ENCODE data around the gene CHGA. TPM values are rescaled to one million over a fixed set of nuclear protein-coding genes. Genes with fewer than 3 reads are reported as not detected.

The CHGA gene
- polyA plus RNA-seq, 2 of the 4 experiments (the other 2 are of a cell fraction) = 0.32 to 0.70 TPM

DNA sequence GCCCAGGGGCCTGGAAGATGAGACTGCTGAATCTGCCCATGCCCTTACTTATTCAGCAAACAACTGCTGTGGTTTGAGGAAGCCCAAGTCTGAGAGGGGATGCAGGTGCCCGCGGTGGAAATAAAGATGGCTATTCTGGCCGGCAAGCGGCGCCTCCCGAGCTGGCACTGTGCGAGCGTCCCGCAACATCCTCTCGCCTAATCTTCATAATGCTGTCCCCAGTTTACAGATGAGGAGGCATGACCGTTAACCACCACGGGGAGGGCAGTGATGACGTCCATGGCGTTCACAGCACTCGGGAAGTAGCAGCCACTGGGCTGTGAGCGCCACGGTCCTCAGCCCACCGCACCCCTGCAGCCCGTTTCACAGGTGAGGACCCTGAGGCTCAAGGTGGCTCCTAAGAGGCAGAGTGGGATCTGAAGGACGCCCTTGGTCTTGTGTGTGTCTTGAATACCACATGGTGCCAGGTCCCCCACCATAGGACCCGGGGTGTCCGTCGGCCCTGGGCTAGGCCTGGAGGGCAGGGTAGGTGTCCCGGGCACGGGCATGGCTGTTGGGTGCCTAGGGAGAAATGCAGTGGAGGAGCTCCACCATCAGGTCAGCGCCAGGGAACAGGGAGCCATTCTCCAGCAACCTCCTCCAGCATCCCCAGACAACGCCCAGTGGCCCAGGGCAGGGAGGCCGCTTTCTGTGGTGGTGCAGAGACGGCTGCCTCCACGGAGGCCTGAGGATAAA is 20.2 kb downstream of the CHGA start:
- FAIRE-seq (no peak), DNase-seq (ENCODE audit: low read depth in 1 of 2, low spot score in 1 of 2) (no peak), ATAC-seq (no peak)
- Histone ChIP-seq H3K4me2 (no peak overlapping the region), H3K4me3 (no peak overlapping the region), H3K27ac (no peak overlapping the region), H3K9me3 (no peaks in the 10 kb centered on the region), H3K4me1 (peaks cover 22% of the 10 kb centered on the region)
- no peak for TF ChIP-seq FOSB (CRISPR knock-in tag; IDR thresholded peaks at IDR 0.05)
- TF ChIP-seq CEBPB (IDR thresholded peaks at IDR 0.05) = no peak
- TF ChIP-seq, protein P1, sequence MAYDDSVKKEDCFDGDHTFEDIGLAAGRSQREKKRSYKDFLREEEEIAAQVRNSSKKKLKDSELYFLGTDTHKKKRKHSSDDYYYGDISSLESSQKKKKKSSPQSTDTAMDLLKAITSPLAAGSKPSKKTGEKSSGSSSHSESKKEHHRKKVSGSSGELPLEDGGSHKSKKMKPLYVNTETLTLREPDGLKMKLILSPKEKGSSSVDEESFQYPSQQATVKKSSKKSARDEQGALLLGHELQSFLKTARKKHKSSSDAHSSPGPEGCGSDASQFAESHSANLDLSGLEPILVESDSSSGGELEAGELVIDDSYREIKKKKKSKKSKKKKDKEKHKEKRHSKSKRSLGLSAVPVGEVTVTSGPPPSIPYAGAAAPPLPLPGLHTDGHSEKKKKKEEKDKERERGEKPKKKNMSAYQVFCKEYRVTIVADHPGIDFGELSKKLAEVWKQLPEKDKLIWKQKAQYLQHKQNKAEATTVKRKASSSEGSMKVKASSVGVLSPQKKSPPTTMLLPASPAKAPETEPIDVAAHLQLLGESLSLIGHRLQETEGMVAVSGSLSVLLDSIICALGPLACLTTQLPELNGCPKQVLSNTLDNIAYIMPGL (CRISPR knock-in tag; IDR thresholded peaks at IDR 0.05; ENCODE audit: borderline replicate concordance) = no peak
- TF ChIP-seq RFX5 (IDR thresholded peaks at IDR 0.05) = no peak
- TF ChIP-seq, protein P2, sequence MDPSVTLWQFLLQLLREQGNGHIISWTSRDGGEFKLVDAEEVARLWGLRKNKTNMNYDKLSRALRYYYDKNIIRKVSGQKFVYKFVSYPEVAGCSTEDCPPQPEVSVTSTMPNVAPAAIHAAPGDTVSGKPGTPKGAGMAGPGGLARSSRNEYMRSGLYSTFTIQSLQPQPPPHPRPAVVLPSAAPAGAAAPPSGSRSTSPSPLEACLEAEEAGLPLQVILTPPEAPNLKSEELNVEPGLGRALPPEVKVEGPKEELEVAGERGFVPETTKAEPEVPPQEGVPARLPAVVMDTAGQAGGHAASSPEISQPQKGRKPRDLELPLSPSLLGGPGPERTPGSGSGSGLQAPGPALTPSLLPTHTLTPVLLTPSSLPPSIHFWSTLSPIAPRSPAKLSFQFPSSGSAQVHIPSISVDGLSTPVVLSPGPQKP (IDR thresholded peaks at IDR 0.05; ENCODE audit: low read depth, low read length) = no peak
- no peak for TF ChIP-seq POLR2A (IDR thresholded peaks at IDR 0.05; ENCODE audit: low read length)
- no peak for TF ChIP-seq CBX8 (IDR thresholded peaks at IDR 0.05)
- TF ChIP-seq, protein P3, sequence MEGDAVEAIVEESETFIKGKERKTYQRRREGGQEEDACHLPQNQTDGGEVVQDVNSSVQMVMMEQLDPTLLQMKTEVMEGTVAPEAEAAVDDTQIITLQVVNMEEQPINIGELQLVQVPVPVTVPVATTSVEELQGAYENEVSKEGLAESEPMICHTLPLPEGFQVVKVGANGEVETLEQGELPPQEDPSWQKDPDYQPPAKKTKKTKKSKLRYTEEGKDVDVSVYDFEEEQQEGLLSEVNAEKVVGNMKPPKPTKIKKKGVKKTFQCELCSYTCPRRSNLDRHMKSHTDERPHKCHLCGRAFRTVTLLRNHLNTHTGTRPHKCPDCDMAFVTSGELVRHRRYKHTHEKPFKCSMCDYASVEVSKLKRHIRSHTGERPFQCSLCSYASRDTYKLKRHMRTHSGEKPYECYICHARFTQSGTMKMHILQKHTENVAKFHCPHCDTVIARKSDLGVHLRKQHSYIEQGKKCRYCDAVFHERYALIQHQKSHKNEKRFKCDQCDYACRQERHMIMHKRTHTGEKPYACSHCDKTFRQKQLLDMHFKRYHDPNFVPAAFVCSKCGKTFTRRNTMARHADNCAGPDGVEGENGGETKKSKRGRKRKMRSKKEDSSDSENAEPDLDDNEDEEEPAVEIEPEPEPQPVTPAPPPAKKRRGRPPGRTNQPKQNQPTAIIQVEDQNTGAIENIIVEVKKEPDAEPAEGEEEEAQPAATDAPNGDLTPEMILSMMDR (IDR thresholded peaks at IDR 0.05) = no peak
- TF ChIP-seq JUN (IDR thresholded peaks at IDR 0.05) = no peak
- no peak for TF ChIP-seq RAD21 (conservative IDR thresholded peaks at IDR 0.05 in 1 of 2, IDR thresholded peaks at IDR 0.05 in 1 of 2)
- TF ChIP-seq TFCP2L1 (CRISPR knock-in tag; IDR thresholded peaks at IDR 0.05) = no peak
- TF ChIP-seq, protein P4, sequence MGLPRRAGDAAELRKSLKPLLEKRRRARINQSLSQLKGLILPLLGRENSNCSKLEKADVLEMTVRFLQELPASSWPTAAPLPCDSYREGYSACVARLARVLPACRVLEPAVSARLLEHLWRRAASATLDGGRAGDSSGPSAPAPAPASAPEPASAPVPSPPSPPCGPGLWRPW (IDR thresholded peaks at IDR 0.05) = no peak
- TF ChIP-seq ZSCAN20 (CRISPR knock-in tag; IDR thresholded peaks at IDR 0.05) = no peak
- TF ChIP-seq JUNB (IDR thresholded peaks at IDR 0.05) = no peak
- TF ChIP-seq KDM1A (IDR thresholded peaks at IDR 0.05; ENCODE audit: low read depth) = no peak
- TF ChIP-seq NR3C1 (IDR thresholded peaks at IDR 0.05) = no peak
- CTCF ChIA-PET = interaction anchor here (1.1 to 5.3 kb wide), 5 partner anchors 9 to 218 kb away, joined by 4 to 30 read pairs (median 6); no protein-coding TSS in a partner anchor
- WGBS (ENCODE audit: missing lambda C conversion rate) = 84% methylated on average over 17 of the region's 30 CpGs
- POLR2A ChIA-PET = no interaction called here

DNA sequence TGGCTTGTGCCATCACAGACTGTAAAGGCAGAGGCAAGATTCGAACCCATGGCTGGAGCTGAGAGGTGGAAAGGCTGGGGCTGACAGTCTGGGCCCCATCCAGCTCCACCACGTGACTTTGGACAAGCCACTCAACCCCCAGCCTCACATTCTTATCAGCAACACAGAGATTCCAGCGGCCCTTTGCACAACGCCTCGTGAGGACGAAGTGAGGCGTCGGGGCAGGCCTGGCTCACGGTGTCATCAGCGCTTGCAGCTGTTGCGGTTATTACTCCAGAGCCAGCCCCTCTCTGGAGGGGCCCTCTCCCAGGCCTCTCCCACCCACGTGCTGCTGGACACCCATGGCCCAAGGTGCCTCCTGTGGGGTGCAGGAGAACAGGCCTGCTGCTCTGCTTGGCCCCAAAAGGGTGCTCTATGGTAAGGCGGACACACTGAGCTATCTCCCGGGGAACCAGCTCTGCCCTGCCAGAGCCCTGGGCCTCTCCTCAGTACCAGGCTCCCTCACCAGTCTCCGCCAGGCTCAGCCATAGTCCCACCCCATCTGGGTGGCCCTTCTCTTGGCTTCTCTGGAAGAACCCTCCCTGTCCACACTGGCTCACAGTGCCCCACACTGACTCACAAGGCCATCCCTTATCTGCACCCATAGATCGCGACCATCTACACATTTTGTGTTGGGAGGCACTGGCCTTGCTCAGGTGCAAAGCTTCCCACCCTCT is 21.1 kb downstream of the CHGA start:
- no peak overlapping the region for H3K4me2 ChIP-seq
- H3K9me3 ChIP-seq = no peaks in the 10 kb centered on the region
- ATAC-seq (no peak), DNase-seq (ENCODE audit: low read depth in 1 of 2, low spot score in 1 of 2) (no peak), FAIRE-seq (no peak)
- H3K4me3 ChIP-seq = no peak overlapping the region
- peaks cover 20% of the 10 kb centered on the region for H3K4me1 ChIP-seq
- no peak overlapping the region for H3K27ac ChIP-seq
- CTCF ChIA-PET = interaction anchor here (1.0 to 5.3 kb wide), 5 partner anchors 8 to 169 kb away, joined by 4 to 30 read pairs (median 6); no protein-coding TSS in a partner anchor
- 89% methylated on average over 17 of the region's 17 CpGs for WGBS (ENCODE audit: missing lambda C conversion rate)
- TF ChIP-seq HEYL (CRISPR knock-in tag; IDR thresholded peaks at IDR 0.05) (no peak), CHD2 (IDR thresholded peaks at IDR 0.05; ENCODE audit: low read length, partially characterized antibody) (no peak), PHF8 (IDR thresholded peaks at IDR 0.05; ENCODE audit: borderline replicate concordance, low read depth) (no peak), CEBPB (IDR thresholded peaks at IDR 0.05) (no peak), BHLHE40 (IDR thresholded peaks at IDR 0.05; ENCODE audit: low read depth, low read length) (no peak), HOXB5 (CRISPR knock-in tag; IDR thresholded peaks at IDR 0.05) (no peak), GATA3 (IDR thresholded peaks at IDR 0.05; ENCODE audit: borderline replicate concordance) (no peak), POLR2A (IDR thresholded peaks at IDR 0.05; ENCODE audit: low read length) (no peak), EHF (CRISPR knock-in tag; IDR thresholded peaks at IDR 0.05) (no peak), FOSB (CRISPR knock-in tag; IDR thresholded peaks at IDR 0.05) (no peak), RARB (CRISPR knock-in tag; IDR thresholded peaks at IDR 0.05) (no peak), SREBF2 (IDR thresholded peaks at IDR 0.05) (no peak), JUN (IDR thresholded peaks at IDR 0.05) (no peak), SMC3 (IDR thresholded peaks at IDR 0.05) (no peak), RNF2 (IDR thresholded peaks at IDR 0.05; ENCODE audit: borderline replicate concordance, low read depth) (no peak), HDAC2 (IDR thresholded peaks at IDR 0.05) (no peak), ZC3H11A (IDR thresholded peaks at IDR 0.05) (no peak), ZSCAN20 (CRISPR knock-in tag; IDR thresholded peaks at IDR 0.05) (no peak)
- TF ChIP-seq, protein P5, sequence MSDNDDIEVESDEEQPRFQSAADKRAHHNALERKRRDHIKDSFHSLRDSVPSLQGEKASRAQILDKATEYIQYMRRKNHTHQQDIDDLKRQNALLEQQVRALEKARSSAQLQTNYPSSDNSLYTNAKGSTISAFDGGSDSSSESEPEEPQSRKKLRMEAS (IDR thresholded peaks at IDR 0.05) = no peak
- TF ChIP-seq, protein P6, sequence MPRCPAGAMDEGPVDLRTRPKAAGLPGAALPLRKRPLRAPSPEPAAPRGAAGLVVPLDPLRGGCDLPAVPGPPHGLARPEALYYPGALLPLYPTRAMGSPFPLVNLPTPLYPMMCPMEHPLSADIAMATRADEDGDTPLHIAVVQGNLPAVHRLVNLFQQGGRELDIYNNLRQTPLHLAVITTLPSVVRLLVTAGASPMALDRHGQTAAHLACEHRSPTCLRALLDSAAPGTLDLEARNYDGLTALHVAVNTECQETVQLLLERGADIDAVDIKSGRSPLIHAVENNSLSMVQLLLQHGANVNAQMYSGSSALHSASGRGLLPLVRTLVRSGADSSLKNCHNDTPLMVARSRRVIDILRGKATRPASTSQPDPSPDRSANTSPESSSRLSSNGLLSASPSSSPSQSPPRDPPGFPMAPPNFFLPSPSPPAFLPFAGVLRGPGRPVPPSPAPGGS (IDR thresholded peaks at IDR 0.05) = no peak
- POLR2A ChIA-PET = no interaction called here
